GM18511 (cell line): Measurements from ENCODE around the gene ANKRD29.
"Not testable (repeated sequence)": the region's sequence is repeated elsewhere in the genome, so short reads cannot be mapped to it uniquely, and the experiment has no call there.

Source experiments
- ATAC-seq: cut with Tn5 transposase; IDR thresholded peaks from one replicate; pipeline ENCODE4 v1.9.1; 2021; ENCODE audit warnings: mild to moderate bottlenecking, moderate library complexity; ENCODE audit not compliant: unreplicated experiment

The ANKRD29 gene

GRCh38 chr18:23584019-23584983 lies 78.4 kb downstream of the ANKRD29 start:
- no peak for ATAC-seq

- no peak for ATAC-seq
Observed at GRCh38 chr18:23583071-23583865, 79.4 kb downstream of the ANKRD29 start.

GRCh38 chr18:23580677-23581367 lies 81.9 kb downstream of the ANKRD29 start:
- no peak for ATAC-seq

- no peak for ATAC-seq
Observed at GRCh38 chr18:23578891-23579653, 83.6 kb downstream of the ANKRD29 start.

- ATAC-seq = no peak
Observed at GRCh38 chr18:23578067-23578701, 84.5 kb downstream of the ANKRD29 start.

- not testable (repeated sequence) for ATAC-seq
Observed at GRCh38 chr18:23577521-23577920, 85.2 kb downstream of the ANKRD29 start.

GRCh38 chr18:23575309-23575651 lies 87.4 kb downstream of the ANKRD29 start:
- no peak for ATAC-seq

- ATAC-seq = no peak
Observed at GRCh38 chr18:23574611-23575308, 88.0 kb downstream of the ANKRD29 start.

GRCh38 chr18:23573626-23574431 lies 88.9 kb downstream of the ANKRD29 start:
- ATAC-seq = no peak

GRCh38 chr18:23573020-23573419 lies 89.7 kb downstream of the ANKRD29 start:
- no peak for ATAC-seq

GRCh38 chr18:23572570-23572969 lies 90.1 kb downstream of the ANKRD29 start:
- no peak for ATAC-seq

- no peak for ATAC-seq
Observed at GRCh38 chr18:23572012-23572411, 90.7 kb downstream of the ANKRD29 start.

GRCh38 chr18:23570912-23571504 lies 91.7 kb downstream of the ANKRD29 start:
- ATAC-seq = no peak

GRCh38 chr18:23569299-23570063 lies 93.2 kb downstream of the ANKRD29 start:
- ATAC-seq = no peak

- no peak for ATAC-seq
Observed at GRCh38 chr18:23568281-23569138, 94.2 kb downstream of the ANKRD29 start.

GRCh38 chr18:23567671-23568070 lies 95.0 kb downstream of the ANKRD29 start:
- no peak for ATAC-seq
